ENCODE data around the gene AGBL3.
"Not testable (repeated sequence)": the region's sequence is repeated elsewhere in the genome, so short reads cannot be mapped to it uniquely, and the experiment has no call there.

The AGBL3 gene

GRCh38 chr7:135001390-135002165 is 15.3 kb downstream of the AGBL3 start:
- no peaks in the 10 kb centered on the region for H3K9me2 ChIP-seq (replicated peaks; ENCODE audit: insufficient read depth, low read length)
- H3K4me2 ChIP-seq (ENCODE audit: low read depth, low read length), result no peak overlapping the region
- peaks cover 6% of the 10 kb centered on the region for H3F3A ChIP-seq (ENCODE audit: insufficient read depth, low read length)
- peaks cover 11% of the 10 kb centered on the region for H3K4me1 ChIP-seq (ENCODE audit: low read length)
- H3K9ac ChIP-seq (ENCODE audit: low read length), result no peak overlapping the region
- H3K27ac ChIP-seq (ENCODE audit: low read length), result no peak overlapping the region
- no peak overlapping the region for H3K4me3 ChIP-seq (ENCODE audit: low read length)
- no peaks in the 10 kb centered on the region for H3K27me3 ChIP-seq (replicated peaks; ENCODE audit: insufficient read depth, low read length)
- no peak for TF ChIP-seq EZH2 (optimal IDR thresholded peaks at IDR 0.05; ENCODE audit: low read depth, low read length)
- TF ChIP-seq EZH2phosphoT487 (IDR thresholded peaks at IDR 0.05; ENCODE audit: low read length), result no peak
- TF ChIP-seq CTCF (IDR thresholded peaks at IDR 0.05; ENCODE audit: low read length), result no peak
- no peaks in the 10 kb centered on the region for H4K20me1 ChIP-seq (ENCODE audit: insufficient read depth, low read length)
- no peaks in the 10 kb centered on the region for H3K36me3 ChIP-seq (replicated peaks; ENCODE audit: insufficient read depth, low read length)
- DNase-seq, result no peak
- no peak overlapping the region for H2AFZ ChIP-seq (ENCODE audit: low read length)
- no peaks in the 10 kb centered on the region for H3K79me2 ChIP-seq (ENCODE audit: low read length)
- H3K9me3 ChIP-seq (replicated peaks; ENCODE audit: insufficient read depth, low read length), result no peaks in the 10 kb centered on the region

DNA sequence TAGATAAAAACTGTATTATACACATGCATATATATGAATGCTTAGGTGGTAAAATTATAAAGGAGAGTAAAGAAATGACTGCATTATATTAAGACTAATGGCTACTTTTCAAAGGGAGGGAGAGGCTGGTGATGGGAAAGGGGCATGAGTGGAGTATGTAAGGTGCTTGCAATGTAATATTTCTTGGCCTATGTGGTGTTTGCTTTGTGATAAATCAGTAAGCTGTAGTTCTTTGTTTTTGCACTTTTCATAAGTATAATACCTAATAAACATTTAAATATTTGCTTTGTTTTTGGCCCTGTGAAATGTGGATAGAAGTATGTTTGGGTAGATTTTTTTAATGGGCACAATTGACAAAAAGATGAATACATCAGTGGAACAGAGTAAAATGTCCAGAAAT is 25.9 kb downstream of the AGBL3 start:
- no peak for TF ChIP-seq EZH2phosphoT487 (IDR thresholded peaks at IDR 0.05; ENCODE audit: low read length)
- TF ChIP-seq EZH2 (optimal IDR thresholded peaks at IDR 0.05; ENCODE audit: low read depth, low read length), result no peak
- no peak for TF ChIP-seq CTCF (IDR thresholded peaks at IDR 0.05; ENCODE audit: low read length)
- no peak for DNase-seq

DNA sequence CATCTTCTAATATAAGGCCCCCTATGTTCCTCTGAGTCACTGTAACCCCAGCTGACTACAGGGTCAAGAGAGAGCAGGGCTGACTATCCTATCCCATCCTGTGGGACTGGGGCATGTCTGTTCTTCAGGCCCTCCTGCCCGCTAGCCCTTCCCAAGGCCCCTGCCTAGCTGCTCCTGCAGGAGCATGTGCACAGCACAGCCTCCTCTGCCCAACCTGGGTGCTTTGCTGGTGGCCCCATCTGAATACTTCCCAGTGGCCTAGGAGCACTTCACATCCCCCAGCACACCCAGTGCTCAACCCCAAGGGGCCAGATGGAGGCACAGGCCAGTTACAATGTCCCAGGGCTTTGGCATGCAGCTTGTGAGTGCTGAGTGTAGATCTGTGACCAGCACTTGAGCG is 37.3 kb downstream of the AGBL3 start:
- H3K27me3 ChIP-seq (replicated peaks; ENCODE audit: insufficient read depth, low read length), result no peaks in the 10 kb centered on the region
- no peak for TF ChIP-seq EZH2phosphoT487 (IDR thresholded peaks at IDR 0.05; ENCODE audit: low read length)
- no peak overlapping the region for H3K9ac ChIP-seq (ENCODE audit: low read length)
- H3K9me3 ChIP-seq (replicated peaks; ENCODE audit: insufficient read depth, low read length), result no peaks in the 10 kb centered on the region
- no peaks in the 10 kb centered on the region for H3K36me3 ChIP-seq (replicated peaks; ENCODE audit: insufficient read depth, low read length)
- no peaks in the 10 kb centered on the region for H3K9me2 ChIP-seq (replicated peaks; ENCODE audit: insufficient read depth, low read length)
- no peak for DNase-seq
- H3K79me2 ChIP-seq (ENCODE audit: low read length), result no peaks in the 10 kb centered on the region
- H3K27ac ChIP-seq (ENCODE audit: low read length), result no peak overlapping the region
- no peaks in the 10 kb centered on the region for H4K20me1 ChIP-seq (ENCODE audit: insufficient read depth, low read length)
- no peaks in the 10 kb centered on the region for H3F3A ChIP-seq (ENCODE audit: insufficient read depth, low read length)
- no peaks in the 10 kb centered on the region for H3K4me1 ChIP-seq (ENCODE audit: low read length)
- H3K4me3 ChIP-seq (ENCODE audit: low read length), result no peak overlapping the region
- H2AFZ ChIP-seq (ENCODE audit: low read length), result no peak overlapping the region
- no peak overlapping the region for H3K4me2 ChIP-seq (ENCODE audit: low read depth, low read length)

More for the DNA sequence above, 25.9 kb downstream of the AGBL3 start:
- no peaks in the 10 kb centered on the region for H3K36me3 ChIP-seq (replicated peaks; ENCODE audit: insufficient read depth, low read length)
- H2AFZ ChIP-seq (ENCODE audit: low read length), result no peak overlapping the region
- H3K9me3 ChIP-seq (replicated peaks; ENCODE audit: insufficient read depth, low read length), result no peaks in the 10 kb centered on the region
- H3F3A ChIP-seq (ENCODE audit: insufficient read depth, low read length), result no peaks in the 10 kb centered on the region
- no peaks in the 10 kb centered on the region for H3K79me2 ChIP-seq (ENCODE audit: low read length)
- no peaks in the 10 kb centered on the region for H4K20me1 ChIP-seq (ENCODE audit: insufficient read depth, low read length)
- H3K9me2 ChIP-seq (replicated peaks; ENCODE audit: insufficient read depth, low read length), result no peaks in the 10 kb centered on the region
- no peaks in the 10 kb centered on the region for H3K27me3 ChIP-seq (replicated peaks; ENCODE audit: insufficient read depth, low read length)
- no peak overlapping the region for H3K4me2 ChIP-seq (ENCODE audit: low read depth, low read length)
- H3K4me3 ChIP-seq (ENCODE audit: low read length), result no peak overlapping the region
- no peak overlapping the region for H3K9ac ChIP-seq (ENCODE audit: low read length)
- H3K4me1 ChIP-seq (ENCODE audit: low read length), result peaks cover 7% of the 10 kb centered on the region
- H3K27ac ChIP-seq (ENCODE audit: low read length), result no peak overlapping the region

- H3K4me3 ChIP-seq (ENCODE audit: low read length), result no peak overlapping the region
- H4K20me1 ChIP-seq (ENCODE audit: insufficient read depth, low read length), result no peaks in the 10 kb centered on the region
- H3K27me3 ChIP-seq (replicated peaks; ENCODE audit: insufficient read depth, low read length), result no peaks in the 10 kb centered on the region
- no peaks in the 10 kb centered on the region for H3K36me3 ChIP-seq (replicated peaks; ENCODE audit: insufficient read depth, low read length)
- H3F3A ChIP-seq (ENCODE audit: insufficient read depth, low read length), result no peaks in the 10 kb centered on the region
- H3K9ac ChIP-seq (ENCODE audit: low read length), result no peak overlapping the region
- H3K9me2 ChIP-seq (replicated peaks; ENCODE audit: insufficient read depth, low read length), result no peaks in the 10 kb centered on the region
- no peaks in the 10 kb centered on the region for H3K4me1 ChIP-seq (ENCODE audit: low read length)
- no peak for DNase-seq
- H2AFZ ChIP-seq (ENCODE audit: low read length), result no peak overlapping the region
- TF ChIP-seq EZH2 (optimal IDR thresholded peaks at IDR 0.05; ENCODE audit: low read depth, low read length) (no peak), EZH2phosphoT487 (IDR thresholded peaks at IDR 0.05; ENCODE audit: low read length) (no peak), CTCF (IDR thresholded peaks at IDR 0.05; ENCODE audit: low read length) (no peak)
- no peak overlapping the region for H3K27ac ChIP-seq (ENCODE audit: low read length)
- no peak overlapping the region for H3K4me2 ChIP-seq (ENCODE audit: low read depth, low read length)
- H3K9me3 ChIP-seq (replicated peaks; ENCODE audit: insufficient read depth, low read length), result no peaks in the 10 kb centered on the region
- H3K79me2 ChIP-seq (ENCODE audit: low read length), result no peaks in the 10 kb centered on the region
These were observed 48.9 kb downstream of the AGBL3 start for GRCh38 chr7:135035252-135035651.

- H3K9me3 ChIP-seq (replicated peaks; ENCODE audit: insufficient read depth, low read length); H3K4me3 ChIP-seq (ENCODE audit: low read length); H3K4me1 ChIP-seq (ENCODE audit: low read length); H2AFZ ChIP-seq (ENCODE audit: low read length); H3K9ac ChIP-seq (ENCODE audit: low read length); H3F3A ChIP-seq (ENCODE audit: insufficient read depth, low read length); H3K9me2 ChIP-seq (replicated peaks; ENCODE audit: insufficient read depth, low read length); H4K20me1 ChIP-seq (ENCODE audit: insufficient read depth, low read length); H3K4me2 ChIP-seq (ENCODE audit: low read depth, low read length); H3K36me3 ChIP-seq (replicated peaks; ENCODE audit: insufficient read depth, low read length); H3K27ac ChIP-seq (ENCODE audit: low read length); H3K27me3 ChIP-seq (replicated peaks; ENCODE audit: insufficient read depth, low read length); H3K79me2 ChIP-seq (ENCODE audit: low read length); DNase-seq: not testable (repeated sequence)
These were observed 80.7 kb downstream of the AGBL3 start for GRCh38 chr7:135067017-135067416.

All from MM.1S (cell line).